CD4-positive, alpha-beta T cell treated with Interleukin-6 for 4 hours (primary cell): ENCODE measurements around the gene HS3ST5.

Source experiments
- DNase-seq: peaks from one replicate; pipeline ENCODE4 v3.0.0-alpha.2; 2020; ENCODE audit warnings: mixed read lengths

The HS3ST5 gene, protein sequence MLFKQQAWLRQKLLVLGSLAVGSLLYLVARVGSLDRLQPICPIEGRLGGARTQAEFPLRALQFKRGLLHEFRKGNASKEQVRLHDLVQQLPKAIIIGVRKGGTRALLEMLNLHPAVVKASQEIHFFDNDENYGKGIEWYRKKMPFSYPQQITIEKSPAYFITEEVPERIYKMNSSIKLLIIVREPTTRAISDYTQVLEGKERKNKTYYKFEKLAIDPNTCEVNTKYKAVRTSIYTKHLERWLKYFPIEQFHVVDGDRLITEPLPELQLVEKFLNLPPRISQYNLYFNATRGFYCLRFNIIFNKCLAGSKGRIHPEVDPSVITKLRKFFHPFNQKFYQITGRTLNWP

DNA sequence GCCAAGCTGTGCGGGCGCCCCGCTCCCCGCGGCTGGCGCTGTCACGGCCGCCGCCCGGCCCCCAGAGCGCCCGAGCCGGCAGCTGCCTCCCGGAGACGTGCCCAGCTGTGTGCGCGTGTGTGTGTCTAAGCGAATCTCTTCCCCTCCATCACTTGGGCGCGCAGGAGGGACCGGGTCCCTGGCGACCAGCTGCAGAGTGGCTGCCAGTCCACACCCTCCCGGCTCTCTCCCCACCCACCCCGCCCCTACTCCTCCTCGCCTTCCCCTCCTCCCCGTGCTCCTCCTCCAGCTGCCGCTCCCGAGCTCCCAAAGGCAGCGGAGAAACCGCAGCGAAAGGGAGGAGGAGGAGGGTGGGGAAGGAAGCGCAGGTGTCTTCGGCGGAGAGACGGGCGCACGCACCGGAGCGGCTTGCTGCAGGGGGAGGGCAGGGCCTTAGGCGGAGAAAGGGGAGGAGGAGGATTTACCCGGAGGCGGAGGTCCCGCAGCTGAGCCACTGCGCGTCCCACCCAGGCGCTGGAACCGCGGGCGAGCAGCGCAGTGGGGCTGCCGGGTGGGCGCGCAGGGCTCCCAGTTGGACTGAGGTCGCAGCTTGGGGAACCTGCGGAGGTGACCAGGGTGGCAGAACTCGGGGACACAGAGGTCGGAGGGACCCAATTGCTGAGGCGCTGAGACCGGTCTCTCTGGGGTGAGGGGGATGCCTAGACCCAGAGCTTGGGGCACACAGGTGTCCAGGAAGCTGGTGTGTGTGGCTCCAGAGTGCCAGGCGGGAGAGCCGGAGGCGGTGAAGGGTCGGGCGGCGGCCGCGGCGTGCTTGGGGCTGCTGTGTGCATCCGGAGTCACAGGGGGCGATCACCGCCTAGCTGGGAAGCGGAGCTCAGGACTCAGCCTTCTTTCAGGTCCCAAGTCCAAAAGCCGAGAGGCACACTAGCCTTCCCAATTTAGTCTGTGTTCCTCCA, at the start of gene HS3ST5:
TSS of gene HS3ST5 (minus strand) at position 198 of the 956 bp plus-strand sequence. CDS start 280,178 bp downstream, outside the sequence.
- no peak for DNase-seq

DNA sequence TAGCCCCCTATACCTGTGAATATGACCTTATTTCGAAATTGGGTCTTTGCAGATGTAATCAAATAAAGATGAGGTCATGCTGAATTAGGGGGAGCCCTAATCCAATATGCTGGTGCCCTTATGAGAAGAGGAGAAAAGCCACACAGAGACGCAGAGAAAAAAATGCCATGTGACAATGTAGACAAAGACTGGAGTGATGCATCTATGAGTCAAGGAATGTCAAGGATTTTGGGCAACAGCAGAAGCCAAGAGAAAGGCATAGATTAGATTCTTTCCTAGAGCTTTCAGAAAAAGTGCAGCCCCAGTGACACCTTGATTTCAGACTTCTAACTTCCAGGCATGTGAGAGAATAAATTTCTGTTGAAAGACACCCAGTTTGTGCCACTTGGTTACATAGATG, 47.4 kb upstream of the HS3ST5 start:
- no peak for DNase-seq

DNA sequence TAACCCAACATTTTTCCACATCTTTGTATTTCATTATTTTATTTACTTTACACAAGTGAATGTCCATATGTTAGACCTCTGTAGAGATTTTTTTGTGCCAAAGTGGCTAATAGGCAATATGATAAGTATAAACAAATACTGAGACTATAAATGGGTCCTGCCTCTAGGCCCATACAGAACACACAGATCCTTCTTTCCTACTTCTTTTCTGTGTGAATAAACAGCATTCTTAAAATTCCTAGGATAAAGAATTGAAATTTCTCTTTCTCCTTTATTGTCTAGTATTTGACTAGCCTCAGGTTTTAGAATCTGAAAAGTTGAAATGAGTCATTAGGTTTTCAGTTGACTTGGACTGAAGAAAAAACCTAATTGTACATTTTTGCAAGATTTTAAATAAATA, 46.3 kb upstream of the HS3ST5 start:
- DNase-seq = no peak

DNA sequence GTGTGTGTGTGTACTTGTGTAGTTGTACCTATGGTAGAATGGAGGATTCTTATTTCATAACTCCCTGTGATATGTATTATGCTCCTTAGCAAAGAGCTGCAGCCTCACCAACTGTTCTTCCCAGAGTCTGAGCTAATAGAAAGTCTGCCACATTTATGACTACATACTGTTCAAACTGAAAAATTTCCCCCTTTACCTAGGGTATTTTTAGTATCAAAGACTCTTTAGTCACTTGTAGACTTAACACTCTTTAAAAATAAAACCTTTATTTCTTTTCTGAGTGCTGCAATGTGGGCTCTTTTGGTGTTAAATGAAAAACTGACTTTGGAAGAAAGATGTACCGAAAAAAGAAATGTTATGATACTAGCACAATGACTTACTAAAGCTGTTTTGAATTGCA, 39.6 kb upstream of the HS3ST5 start:
- no peak for DNase-seq

DNA sequence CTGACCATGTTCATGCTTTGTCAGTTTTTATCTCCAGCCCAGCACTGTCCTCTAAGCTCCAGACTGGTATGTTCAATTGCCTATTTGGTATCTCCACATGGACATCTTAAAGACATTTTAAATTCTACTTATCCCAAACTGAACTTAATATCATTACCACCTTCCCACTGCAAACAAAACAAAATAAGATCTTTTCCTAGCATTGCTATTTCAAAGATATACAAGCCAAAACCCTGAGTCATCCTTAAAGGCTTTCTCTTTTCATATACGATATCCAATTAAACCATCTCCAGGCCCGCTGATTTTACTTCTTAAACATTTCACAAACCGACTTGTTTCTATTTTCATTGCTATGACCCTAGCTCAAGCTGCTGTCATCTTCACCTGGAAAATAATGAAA, 35.1 kb upstream of the HS3ST5 start:
- no peak for DNase-seq

DNA sequence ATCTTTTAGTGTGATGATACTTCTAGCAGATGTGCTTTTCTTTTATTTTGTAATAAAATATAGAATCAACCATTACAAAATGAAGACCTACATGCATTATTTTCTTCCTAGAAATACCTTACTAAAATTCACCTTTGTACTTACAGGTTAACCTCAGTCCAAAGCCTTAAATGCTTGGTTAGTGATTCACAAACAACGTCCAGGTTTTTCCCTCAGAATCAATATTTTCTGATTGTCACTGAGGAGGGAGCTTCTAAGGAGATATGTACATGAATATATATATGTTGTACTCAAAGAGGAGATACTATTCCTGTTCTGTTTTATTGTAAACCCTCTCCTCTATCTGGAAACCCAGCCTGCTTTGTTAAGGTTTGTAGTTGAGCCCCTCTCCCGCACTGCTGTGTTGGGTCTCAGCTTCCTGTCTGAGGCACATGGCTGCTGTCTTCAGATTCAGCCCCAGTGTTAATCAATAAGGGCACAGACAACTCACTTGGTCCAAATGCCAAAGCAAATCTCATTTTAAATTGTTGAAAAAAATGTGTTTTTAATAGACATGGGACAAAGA, 33.9 kb upstream of the HS3ST5 start:
- no peak for DNase-seq

DNA sequence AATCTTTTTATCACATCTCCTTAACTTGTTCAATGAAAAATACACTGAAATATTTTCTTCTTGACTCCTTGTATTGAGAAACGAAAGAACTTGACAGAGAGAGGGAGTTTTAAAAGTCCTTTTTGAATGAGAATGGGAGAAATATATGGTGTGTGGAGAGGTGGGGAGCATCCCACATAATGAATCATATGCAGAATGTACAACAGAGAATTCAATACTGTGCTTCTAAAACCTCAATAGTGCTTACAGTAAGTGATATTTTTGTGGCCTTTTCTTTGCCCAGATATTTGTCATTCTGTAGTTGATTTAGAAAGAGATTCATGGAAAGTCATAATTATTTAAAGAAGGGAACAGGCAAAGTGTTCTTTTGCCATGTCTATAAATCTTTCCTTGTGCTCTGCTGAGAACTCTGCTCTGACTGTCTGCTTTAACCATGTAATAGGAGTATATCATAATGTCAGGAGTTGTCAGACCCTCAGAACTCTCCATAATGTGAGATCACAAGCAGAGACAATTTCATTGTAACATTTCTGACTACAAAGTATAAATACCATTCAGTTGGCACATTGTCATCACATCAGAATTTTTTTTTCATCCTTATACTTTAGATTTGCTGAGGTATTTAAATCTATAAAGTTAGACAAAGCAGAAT, 32.8 kb upstream of the HS3ST5 start:
- no peak for DNase-seq

DNA sequence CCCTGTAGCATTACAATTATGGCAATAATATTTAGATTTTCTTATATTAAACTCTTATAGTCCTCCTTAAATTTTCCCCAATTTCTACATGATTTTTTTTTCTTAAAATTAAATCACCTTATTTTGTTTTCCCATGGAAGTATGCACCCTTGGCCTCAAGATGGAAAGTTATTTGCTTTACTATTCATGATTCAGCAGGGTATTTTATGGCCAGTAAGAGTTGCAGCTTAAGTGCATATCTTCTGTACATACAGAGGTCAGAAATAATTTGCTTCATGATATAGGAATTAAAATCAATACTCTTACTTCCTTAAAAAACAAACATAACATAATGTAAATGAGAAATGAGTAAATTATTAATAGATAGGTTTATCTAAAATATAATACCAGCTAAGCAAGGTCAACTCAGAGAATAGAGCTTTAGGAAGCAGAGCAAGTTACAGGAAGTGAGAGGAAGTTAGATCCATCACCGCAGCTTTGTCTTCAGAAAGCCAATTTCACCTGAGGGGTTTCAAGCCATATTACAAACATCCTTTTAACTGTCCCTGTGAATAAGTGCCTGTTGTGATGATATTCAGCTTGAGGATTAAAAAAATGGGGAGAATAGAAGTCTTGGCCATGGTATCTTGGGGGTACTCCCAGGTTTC, 24.6 kb upstream of the HS3ST5 start:
- DNase-seq = no peak

DNA sequence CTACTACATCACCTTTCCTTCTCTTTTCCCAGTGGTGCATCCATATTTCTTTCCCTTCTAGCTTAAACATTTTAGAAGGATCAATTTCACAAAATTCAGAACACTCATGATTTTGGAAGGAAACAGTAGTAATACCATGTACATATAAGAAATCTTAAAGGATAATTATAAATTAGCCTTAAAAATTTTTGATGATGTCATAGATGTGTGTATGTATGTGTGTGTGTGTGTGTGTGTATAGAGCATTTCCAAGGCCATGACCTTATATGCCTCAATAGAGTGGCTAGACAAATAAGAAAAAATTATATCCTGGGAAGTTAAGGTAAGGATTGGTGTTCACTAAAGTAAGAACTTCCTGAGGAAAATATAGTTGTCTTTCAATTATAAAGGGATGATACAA, 24.1 kb upstream of the HS3ST5 start:
- no peak for DNase-seq

DNA sequence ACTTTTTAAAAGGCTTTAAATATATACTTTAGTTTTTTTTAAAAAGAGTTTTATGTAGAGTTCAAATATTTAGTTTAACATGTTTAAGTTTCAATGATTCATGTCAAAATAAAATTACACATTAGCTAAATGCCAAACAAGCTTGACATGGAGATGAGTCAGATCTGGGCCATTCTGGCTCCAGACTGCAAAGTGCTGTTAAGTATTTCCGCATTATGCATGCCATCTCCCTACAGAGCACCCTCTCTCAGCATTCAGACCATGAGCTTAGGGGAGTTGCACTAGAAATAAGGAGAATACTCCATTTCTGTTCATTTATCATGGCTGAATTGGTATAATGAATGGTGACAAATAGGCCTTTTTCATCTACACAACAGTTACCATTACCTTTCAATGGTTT, 21.5 kb upstream of the HS3ST5 start:
- no peak for DNase-seq

DNA sequence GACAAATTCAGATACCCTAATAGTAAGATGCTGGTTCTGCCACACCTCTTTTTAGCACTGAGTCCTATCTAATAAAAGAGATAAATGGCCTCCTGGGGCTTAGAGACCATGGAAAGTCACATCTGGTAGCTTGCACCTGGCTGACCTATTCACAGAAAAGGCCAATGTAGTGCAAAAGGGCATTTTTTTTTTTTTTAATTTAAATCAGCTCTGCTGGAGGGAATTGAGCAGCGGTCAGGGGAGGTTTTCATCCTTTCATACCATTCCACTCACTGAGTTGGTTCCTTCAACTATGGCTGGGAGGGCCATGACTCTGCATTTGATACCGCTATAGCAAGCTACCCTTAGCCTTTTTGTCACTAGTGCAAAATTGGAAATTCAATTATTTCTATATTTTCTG, 20.1 kb upstream of the HS3ST5 start:
- DNase-seq = no peak

DNA sequence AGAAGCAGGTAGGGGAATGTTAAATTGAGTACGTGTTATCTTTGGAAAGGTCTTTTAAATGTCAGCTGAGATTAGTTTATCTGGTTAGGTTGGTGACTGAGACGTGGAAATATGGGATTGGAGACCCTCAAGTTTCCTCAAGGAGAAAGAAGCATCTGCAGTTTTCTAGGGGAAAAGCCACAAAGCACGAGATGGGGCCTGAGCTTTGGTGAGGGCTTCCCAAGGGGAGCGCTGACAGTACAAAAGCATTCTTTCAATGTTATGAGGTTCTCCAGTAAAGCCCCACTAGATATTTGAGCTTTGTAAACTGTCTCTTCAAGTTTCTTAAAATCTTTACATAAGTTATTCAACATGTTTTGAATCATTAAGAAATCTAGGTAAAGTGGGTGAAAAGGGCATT, 19.6 kb upstream of the HS3ST5 start:
- no peak for DNase-seq

DNA sequence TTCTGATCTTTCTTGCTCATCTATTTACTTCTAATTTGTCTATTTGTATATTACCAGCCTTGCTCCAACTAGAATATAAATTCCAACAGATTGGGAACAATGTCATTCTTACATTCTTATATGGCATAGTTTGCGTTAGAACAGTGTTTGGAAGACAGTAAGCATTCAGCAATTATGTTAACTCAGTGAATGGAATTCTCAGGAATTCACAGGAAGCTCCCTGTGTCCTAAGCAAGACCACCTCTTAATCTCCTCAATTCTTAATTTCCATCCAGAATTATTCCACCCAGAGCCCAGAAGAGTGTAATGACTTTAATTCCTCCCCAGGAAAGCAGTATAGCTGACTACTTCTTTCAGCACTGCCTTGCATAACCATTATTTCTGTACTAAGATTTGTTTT, 18.2 kb upstream of the HS3ST5 start:
- DNase-seq = no peak

DNA sequence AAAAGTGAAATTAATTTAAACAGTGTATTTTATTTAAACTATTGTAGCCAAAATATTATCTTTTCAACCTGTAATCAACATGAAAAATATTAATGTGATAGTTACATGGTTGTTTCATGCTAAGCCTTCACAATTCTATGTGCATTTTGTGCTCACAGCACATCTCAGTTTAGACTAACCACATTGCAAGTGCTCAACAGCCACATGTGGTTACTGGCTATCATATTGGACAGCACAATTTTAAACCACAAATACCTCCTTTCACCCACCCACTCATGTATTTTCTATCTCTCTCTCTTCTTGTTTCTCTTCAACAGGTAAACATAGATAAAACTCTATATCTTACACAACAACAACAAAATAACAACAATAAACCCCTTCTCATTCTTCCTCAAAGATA, 12.5 kb upstream of the HS3ST5 start:
- no peak for DNase-seq

DNA sequence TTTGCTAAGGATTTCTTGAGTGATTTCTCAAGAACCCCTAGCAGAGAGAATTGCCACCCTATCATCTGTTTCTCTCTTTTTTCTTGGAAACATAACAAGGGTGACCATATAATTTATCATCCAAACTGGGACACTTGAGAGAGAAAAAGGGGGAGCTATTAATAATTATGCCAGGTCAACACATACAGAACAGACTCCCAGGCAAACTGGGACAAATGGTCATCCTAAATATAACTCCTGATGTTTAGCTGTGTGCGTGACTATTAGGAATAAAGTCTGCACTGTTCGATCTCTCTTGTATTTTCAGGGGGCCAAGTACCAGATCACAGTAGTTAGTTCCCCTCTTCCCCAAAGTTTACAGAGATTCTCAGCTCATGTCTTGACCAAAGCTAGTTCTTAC, 11.7 kb upstream of the HS3ST5 start:
- DNase-seq = no peak

DNA sequence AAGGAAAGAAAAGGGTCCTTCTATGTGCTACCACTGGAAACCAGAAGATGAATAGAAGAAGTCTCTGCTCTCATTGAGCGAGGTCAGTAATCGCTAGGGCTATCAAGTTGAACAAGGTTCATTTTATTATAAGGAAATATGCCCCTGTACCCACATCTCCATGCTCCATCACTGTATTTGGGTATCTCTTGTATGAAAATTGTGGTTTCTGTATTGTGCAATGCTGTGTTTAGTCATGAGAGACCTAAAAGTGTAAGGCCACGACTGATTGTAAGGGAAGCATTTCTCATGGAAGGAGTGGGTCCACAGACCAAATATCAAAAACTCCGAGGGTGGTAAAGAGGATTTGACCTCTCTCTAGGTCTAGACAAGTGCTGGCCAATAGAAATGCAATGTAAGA, 3.6 kb upstream of the HS3ST5 start:
- no peak for DNase-seq

DNA sequence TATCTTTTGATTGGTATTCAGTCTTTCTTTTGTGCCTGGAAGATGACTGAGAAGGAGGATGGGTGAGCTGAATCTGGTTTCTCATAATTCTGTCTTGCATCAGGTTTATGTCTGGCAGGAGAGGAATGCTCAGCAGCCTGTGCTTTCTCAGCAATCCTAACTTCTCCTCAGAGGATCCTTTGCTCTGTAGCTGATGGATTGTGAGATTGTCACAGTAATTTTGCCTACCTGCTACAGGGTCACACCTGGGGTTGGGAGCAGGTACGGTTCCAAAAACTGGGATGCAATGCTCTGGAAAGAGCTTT, 2.1 kb upstream of the HS3ST5 start:
- DNase-seq = no peak

DNA sequence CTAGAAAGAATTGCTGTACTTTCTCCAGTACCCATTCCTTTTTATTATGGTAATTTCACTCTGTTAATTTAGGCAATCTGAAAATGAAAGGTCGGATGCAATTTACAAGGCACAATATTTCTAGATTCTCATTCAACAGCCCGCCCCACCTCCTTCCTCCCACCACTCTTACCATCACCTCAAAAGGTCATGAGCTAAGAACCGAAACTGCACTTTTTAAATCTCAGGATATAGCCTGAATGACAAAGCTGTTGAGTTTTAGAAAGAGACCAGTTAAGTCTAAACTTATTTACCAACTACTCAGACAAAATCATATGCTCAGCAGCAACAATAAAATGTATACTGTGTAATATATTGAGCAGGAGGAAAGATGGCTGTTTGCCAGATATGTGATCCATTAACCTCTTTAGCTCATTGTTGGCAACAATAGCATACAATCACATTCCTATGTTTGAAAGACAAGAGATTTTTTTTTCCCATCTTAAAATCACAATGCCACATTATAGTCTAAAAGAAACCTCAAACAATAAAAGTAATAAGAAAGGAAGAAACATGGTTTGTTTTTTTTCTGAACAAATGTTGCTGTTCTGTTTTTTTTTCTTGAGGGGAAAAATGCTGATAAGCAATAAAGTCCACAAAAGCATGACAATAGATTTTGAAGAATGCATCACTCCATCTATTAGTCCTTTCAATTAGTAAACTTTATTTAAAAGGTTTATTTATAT, 1.6 kb upstream of the HS3ST5 start:
- DNase-seq = no peak

DNA sequence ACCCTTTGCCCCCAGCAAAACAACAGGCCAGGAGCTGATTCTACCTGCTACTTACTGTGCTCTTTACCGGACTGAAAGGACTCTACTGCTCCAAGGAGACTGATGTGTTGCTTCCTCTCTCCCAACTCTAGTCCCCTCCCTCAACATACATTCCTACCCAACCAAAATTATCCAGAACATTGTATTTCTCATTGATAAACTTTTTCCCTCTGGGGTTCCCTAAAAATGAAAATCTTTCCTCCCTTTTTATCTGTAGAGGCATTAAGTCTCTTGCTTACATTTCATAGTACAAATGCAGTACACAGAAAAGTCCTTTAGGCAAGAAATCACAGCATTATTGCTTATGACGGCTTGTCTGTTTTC, 940 bp upstream of the HS3ST5 start:
- no peak for DNase-seq

DNA sequence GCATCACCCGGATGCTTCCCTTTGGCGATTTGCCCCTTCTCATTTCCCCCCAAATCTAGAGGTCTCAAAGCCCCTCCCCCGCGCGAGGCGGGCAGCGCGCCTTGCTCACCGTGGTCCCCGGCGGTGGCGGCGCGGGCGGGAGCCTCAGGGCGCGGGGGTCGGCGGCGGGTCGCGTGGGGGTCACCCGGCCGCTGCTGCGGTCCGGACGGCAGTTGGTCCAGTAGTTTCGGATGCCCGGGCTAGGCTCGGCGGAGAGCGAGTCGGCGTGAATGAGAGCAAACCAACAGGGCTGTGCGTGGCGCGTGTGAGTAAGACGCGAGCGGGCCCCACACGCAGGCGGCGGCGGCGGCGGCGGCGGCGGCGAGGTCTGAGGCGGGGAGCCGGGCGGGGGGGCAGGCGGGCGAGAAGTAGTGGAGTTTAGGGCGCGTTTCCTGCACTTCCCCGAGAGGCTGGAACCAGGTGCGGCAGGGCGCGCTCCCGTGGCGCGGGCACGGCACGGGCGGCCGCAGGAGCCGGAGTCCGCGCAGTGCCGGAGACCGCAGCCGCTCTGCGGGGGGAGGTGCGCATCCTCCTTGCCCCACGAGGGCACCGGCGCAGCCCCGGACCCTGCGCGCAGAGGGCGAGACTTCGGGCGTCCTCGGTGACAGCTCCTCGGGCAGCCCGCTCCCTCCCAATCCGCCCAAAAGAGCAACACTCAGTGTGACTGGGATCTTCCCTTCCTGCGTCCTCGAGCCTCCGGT, 567 bp downstream of the HS3ST5 start:
- no peak for DNase-seq

DNA sequence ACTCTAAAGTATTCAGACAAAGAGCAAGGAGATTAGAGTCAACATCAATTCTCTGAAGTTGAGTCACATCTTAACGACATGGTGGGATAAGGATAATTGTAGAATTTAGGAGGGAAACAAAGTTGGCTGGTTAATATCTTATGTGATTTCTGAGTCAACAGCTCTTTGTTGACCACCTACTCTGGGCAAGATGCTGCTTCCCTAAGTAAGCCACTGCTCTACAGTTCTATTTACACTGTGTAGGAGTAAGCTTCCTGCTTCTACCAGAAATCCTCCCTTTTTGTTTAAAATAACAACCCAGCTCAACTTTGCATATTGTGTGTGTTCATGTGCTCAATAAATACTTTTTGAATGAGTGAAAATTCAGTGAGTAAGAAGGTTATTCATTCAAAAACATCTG, 3.1 kb downstream of the HS3ST5 start:
- no peak for DNase-seq

DNA sequence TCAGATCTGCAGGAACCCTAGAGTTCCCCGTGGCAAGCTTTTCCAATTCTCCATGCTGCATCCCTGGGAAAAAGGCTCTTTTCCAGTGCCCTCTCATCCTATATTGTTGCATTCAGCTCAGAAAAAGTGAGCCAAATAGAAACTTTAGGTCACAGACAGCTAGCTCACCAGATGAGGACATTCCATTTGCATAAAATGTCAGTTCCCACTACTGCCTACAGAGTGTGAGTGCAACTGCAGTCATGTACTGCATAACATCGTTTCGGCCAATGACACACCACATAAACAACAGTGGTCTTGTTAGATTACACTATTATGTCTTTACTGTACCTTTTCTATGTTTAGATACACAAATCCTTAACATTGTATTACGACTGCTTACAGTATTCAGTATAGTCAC, 8.6 kb downstream of the HS3ST5 start:
- DNase-seq = no peak
